DOHH2 (cell line): ENCODE data around the gene ACOX3.

Source experiments
- H3F3A ChIP-seq: fragments of 200-600 bp; sonication (generic), shearing (Covaris generic); 2 replicates; pipeline ENCODE4 v1.6.0; 2016; ENCODE audit warnings: antibody characterized with exemption, mild to moderate bottlenecking; ENCODE audit not compliant: control insufficient read depth, insufficient read depth
- H3K27ac ChIP-seq: fragments of 200-600 bp; sonication (generic); 2 replicates; pipeline ENCODE4 v1.5.1; 2014; ENCODE audit warnings: low read depth, mild to moderate bottlenecking, low read length, moderate library complexity
- H3K27me3 ChIP-seq: fragments of 200-600 bp; sonication (generic); 2 replicates; pipeline ENCODE4 v1.6.1; 2014; ENCODE audit warnings: mild to moderate bottlenecking, low read length, mixed read lengths; ENCODE audit not compliant: control insufficient read depth
- H3K36me3 ChIP-seq: fragments of 200-600 bp; sonication (generic); 2 replicates; pipeline ENCODE4 v1.6.1; 2014; ENCODE audit warnings: mild to moderate bottlenecking, low read length, moderate library complexity, mixed read lengths; ENCODE audit not compliant: control insufficient read depth
- H3K4me1 ChIP-seq: fragments of 200-600 bp; sonication (generic); 2 replicates; pipeline ENCODE4 v1.6.1; 2014; ENCODE audit warnings: mild to moderate bottlenecking, low read length, mixed read lengths; ENCODE audit not compliant: control insufficient read depth
- H3K4me2 ChIP-seq: fragments of 200-600 bp; sonication (generic); 2 replicates; pipeline ENCODE4 v1.6.0; 2014; ENCODE audit warnings: mild to moderate bottlenecking, low read length, moderate library complexity
- H3K4me3 ChIP-seq: fragments of 200-600 bp; sonication (generic); 2 replicates; pipeline ENCODE4 v1.5.1; 2014; ENCODE audit warnings: mild to moderate bottlenecking, low read length, mixed read lengths
- H3K79me2 ChIP-seq: fragments of 200-600 bp; sonication (generic); 2 replicates; pipeline ENCODE4 v1.6.1; 2014; ENCODE audit warnings: mild to moderate bottlenecking, low read length, mixed read lengths; ENCODE audit not compliant: control insufficient read depth
- H3K9me2 ChIP-seq: fragments of 200-600 bp; sonication (generic); replicated peaks from 2 replicates; pipeline ENCODE4 v1.6.1; 2014; ENCODE audit warnings: mild to moderate bottlenecking, low read length, mixed read lengths; ENCODE audit not compliant: control insufficient read depth
- H3K9me3 ChIP-seq: fragments of 200-600 bp; sonication (generic); 2 replicates; pipeline ENCODE4 v1.6.1; 2014; ENCODE audit warnings: antibody characterized with exemption, low read length, mixed read lengths; ENCODE audit not compliant: control insufficient read depth, insufficient read depth
- H4K20me1 ChIP-seq: fragments of 200-600 bp; sonication (generic); 2 replicates; pipeline ENCODE4 v1.6.0; 2014; ENCODE audit warnings: low read depth, mild to moderate bottlenecking, antibody characterized with exemption, low read length, moderate library complexity; ENCODE audit not compliant: control insufficient read depth, insufficient read depth
- CTCF ChIP-seq: fragments of 200-600 bp; sonication (generic); IDR thresholded peaks from one replicate; pipeline ENCODE4 v1.5.1; 2014; ENCODE audit warnings: antibody characterized with exemption, mild to moderate bottlenecking, low read depth, low read length; ENCODE audit not compliant: poor library complexity, severe bottlenecking
- EZH2phosphoT487 ChIP-seq: fragments of 200-600 bp; sonication (generic); IDR thresholded peaks from 2 replicates; pipeline ENCODE4 v1.6.1; 2017; ENCODE audit warnings: borderline replicate concordance, mild to moderate bottlenecking, antibody characterized with exemption, low read length, moderate library complexity, mixed read lengths

Gene ACOX3

GRCh38 chr4:8334786-8335460, 105.6 kb downstream of the ACOX3 start:
- no peak for TF ChIP-seq CTCF
- TF ChIP-seq EZH2phosphoT487: no peak
- Histone ChIP-seq H3K4me3 (no peak overlapping the region), H3K79me2 (no peaks in the 10 kb centered on the region), H3K9me2 (no peaks in the 10 kb centered on the region), H3K4me2 (no peak overlapping the region), H3K4me1 (peaks cover 10% of the 10 kb centered on the region), H3K9me3 (peaks cover 15% of the 10 kb centered on the region), H3K27me3 (no peaks in the 10 kb centered on the region), H4K20me1 (no peaks in the 10 kb centered on the region), H3F3A (no peaks in the 10 kb centered on the region), H3K27ac (no peak overlapping the region), H3K36me3 (no peaks in the 10 kb centered on the region)

GRCh38 chr4:8333726-8334460, 106.6 kb downstream of the ACOX3 start:
- no peak overlapping the region for H3K4me3 ChIP-seq
- H3K4me2 ChIP-seq: no peak overlapping the region
- H3K4me1 ChIP-seq: peaks cover 7% of the 10 kb centered on the region
- no peaks in the 10 kb centered on the region for H3K9me2 ChIP-seq
- H3K9me3 ChIP-seq: peaks cover 15% of the 10 kb centered on the region
- no peak overlapping the region for H3K27ac ChIP-seq
- H3F3A ChIP-seq: no peaks in the 10 kb centered on the region
- no peaks in the 10 kb centered on the region for H3K79me2 ChIP-seq
- no peaks in the 10 kb centered on the region for H3K36me3 ChIP-seq
- no peaks in the 10 kb centered on the region for H4K20me1 ChIP-seq
- TF ChIP-seq CTCF (no peak), EZH2phosphoT487 (no peak)
- no peaks in the 10 kb centered on the region for H3K27me3 ChIP-seq

- no peaks in the 10 kb centered on the region for H3K9me2 ChIP-seq
- H4K20me1 ChIP-seq: no peaks in the 10 kb centered on the region
- no peaks in the 10 kb centered on the region for H3F3A ChIP-seq
- H3K4me2 ChIP-seq: no peak overlapping the region
- H3K36me3 ChIP-seq: no peaks in the 10 kb centered on the region
- no peak overlapping the region for H3K27ac ChIP-seq
- peaks cover 15% of the 10 kb centered on the region for H3K9me3 ChIP-seq
- no peak for TF ChIP-seq CTCF
- TF ChIP-seq EZH2phosphoT487: no peak
- no peaks in the 10 kb centered on the region for H3K27me3 ChIP-seq
- H3K4me3 ChIP-seq: no peak overlapping the region
- H3K4me1 ChIP-seq: no peaks in the 10 kb centered on the region; the same call in 1 of the 2 replicates
- no peaks in the 10 kb centered on the region for H3K79me2 ChIP-seq
Measured at GRCh38 chr4:8332891-8333331, 107.6 kb downstream of the ACOX3 start.
